ENCODE data around the gene RAD51B.
A peak's percentile ranks its signal among the peaks of the same experiment; 100 is the strongest.

The RAD51B gene

DNA sequence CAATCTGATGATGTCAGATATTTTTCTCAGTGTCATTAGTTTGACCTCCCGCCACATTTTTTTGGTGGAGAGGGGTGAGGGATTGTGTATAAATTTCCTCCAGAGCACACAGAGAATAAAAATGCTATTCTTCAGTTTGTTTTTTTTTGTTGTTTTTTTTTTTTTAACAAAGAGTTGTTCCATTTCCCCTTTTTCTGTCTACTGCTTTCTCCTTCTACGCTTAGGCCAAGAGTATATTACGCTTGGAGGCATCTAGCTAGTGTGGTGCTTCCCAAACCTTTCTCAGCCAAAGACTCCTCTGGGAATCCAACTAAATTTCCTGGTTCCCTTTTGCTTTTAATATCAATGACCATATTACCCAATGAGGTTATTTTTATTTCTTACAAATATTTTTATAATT is 507.7 kb downstream of the RAD51B start:
- Histone ChIP-seq H3K36me3 (ENCODE audit: control insufficient read depth, insufficient read depth, low read length) (no peaks in the 10 kb centered on the region), H3K27me3 (replicated peaks; ENCODE audit: control insufficient read depth, insufficient read depth, low read length) (no peaks in the 10 kb centered on the region), H3K4me3 (replicated peaks; ENCODE audit: low read depth, low read length) (no peak overlapping the region)
- TF ChIP-seq, protein P1, sequence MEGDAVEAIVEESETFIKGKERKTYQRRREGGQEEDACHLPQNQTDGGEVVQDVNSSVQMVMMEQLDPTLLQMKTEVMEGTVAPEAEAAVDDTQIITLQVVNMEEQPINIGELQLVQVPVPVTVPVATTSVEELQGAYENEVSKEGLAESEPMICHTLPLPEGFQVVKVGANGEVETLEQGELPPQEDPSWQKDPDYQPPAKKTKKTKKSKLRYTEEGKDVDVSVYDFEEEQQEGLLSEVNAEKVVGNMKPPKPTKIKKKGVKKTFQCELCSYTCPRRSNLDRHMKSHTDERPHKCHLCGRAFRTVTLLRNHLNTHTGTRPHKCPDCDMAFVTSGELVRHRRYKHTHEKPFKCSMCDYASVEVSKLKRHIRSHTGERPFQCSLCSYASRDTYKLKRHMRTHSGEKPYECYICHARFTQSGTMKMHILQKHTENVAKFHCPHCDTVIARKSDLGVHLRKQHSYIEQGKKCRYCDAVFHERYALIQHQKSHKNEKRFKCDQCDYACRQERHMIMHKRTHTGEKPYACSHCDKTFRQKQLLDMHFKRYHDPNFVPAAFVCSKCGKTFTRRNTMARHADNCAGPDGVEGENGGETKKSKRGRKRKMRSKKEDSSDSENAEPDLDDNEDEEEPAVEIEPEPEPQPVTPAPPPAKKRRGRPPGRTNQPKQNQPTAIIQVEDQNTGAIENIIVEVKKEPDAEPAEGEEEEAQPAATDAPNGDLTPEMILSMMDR (IDR thresholded peaks at IDR 0.05; ENCODE audit: insufficient read depth, low read length, poor library complexity, severe bottlenecking) = no peak
- DNase-seq (ENCODE audit: extremely low read depth, insufficient read length) = no peak

- H3K27me3 ChIP-seq (replicated peaks; ENCODE audit: control insufficient read depth, insufficient read depth, low read length) = no peaks in the 10 kb centered on the region
- peak; percentile 37 for DNase-seq (ENCODE audit: extremely low read depth, insufficient read length)
- TF ChIP-seq, protein P1 (IDR thresholded peaks at IDR 0.05; ENCODE audit: insufficient read depth, low read length, poor library complexity, severe bottlenecking) = no peak
- H3K4me3 ChIP-seq (replicated peaks; ENCODE audit: low read depth, low read length) = no peak overlapping the region
- no peaks in the 10 kb centered on the region for H3K36me3 ChIP-seq (ENCODE audit: control insufficient read depth, insufficient read depth, low read length)
Observed at GRCh38 chr14:68328509-68328908, 508.9 kb downstream of the RAD51B start.

- no peak overlapping the region for H3K4me3 ChIP-seq (replicated peaks; ENCODE audit: low read depth, low read length)
- TF ChIP-seq, protein P1 (IDR thresholded peaks at IDR 0.05; ENCODE audit: insufficient read depth, low read length, poor library complexity, severe bottlenecking) = no peak
- H3K36me3 ChIP-seq (ENCODE audit: control insufficient read depth, insufficient read depth, low read length) = no peaks in the 10 kb centered on the region
- DNase-seq (ENCODE audit: extremely low read depth, insufficient read length) = no peak
- H3K27me3 ChIP-seq (replicated peaks; ENCODE audit: control insufficient read depth, insufficient read depth, low read length) = no peaks in the 10 kb centered on the region
Observed at GRCh38 chr14:68331426-68331825, 511.8 kb downstream of the RAD51B start.

- no peaks in the 10 kb centered on the region for H3K36me3 ChIP-seq (ENCODE audit: control insufficient read depth, insufficient read depth, low read length)
- H3K27me3 ChIP-seq (replicated peaks; ENCODE audit: control insufficient read depth, insufficient read depth, low read length) = no peaks in the 10 kb centered on the region
- no peak for DNase-seq (ENCODE audit: extremely low read depth, insufficient read length)
- TF ChIP-seq, protein P1 (IDR thresholded peaks at IDR 0.05; ENCODE audit: insufficient read depth, low read length, poor library complexity, severe bottlenecking) = no peak
- H3K4me3 ChIP-seq (replicated peaks; ENCODE audit: low read depth, low read length) = no peak overlapping the region
Observed at GRCh38 chr14:68331991-68332390, 512.4 kb downstream of the RAD51B start.

DNA sequence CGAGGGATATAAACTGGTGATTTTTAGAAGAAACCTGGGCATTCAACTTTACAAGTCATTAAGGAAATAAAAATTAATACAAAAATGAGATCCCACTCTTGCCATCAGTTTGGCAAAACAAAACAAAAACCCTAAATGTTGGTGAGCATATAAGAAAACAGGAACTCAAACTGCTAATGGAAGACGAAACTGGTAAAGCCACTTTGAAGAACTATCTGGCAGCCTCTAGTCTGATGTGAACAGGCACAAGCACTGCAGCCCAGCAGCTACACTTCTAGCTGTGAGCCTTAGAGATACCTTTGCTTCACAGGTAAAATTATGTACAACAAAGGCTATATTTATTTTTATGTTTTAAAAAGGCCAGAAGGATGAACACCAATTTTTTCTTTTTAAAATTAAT is 513.7 kb downstream of the RAD51B start:
- Histone ChIP-seq H3K36me3 (ENCODE audit: control insufficient read depth, insufficient read depth, low read length) (no peaks in the 10 kb centered on the region), H3K4me3 (replicated peaks; ENCODE audit: low read depth, low read length) (no peak overlapping the region), H3K27me3 (replicated peaks; ENCODE audit: control insufficient read depth, insufficient read depth, low read length) (no peaks in the 10 kb centered on the region)
- no peak for DNase-seq (ENCODE audit: extremely low read depth, insufficient read length)
- TF ChIP-seq, protein P1 (IDR thresholded peaks at IDR 0.05; ENCODE audit: insufficient read depth, low read length, poor library complexity, severe bottlenecking) = no peak

DNA sequence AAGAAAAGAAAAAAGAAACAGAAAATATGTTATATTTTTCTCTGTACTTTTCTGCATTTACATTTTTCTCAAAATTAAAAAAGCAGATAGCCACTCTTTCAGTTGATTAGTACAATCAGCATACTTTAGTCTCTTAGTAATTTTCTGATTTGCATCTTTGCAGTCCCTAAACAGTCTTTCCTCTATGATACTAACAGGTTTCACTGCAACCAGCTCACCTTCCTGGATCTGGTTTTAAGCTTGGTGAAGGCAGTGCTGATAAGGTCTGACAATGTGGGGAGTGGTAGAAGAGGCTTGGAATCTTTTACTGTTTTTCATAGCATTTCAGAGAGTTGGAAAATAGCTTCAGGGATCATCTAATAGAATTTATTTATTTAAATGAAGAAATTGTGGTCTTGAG is 515.7 kb downstream of the RAD51B start:
- H3K36me3 ChIP-seq (ENCODE audit: control insufficient read depth, insufficient read depth, low read length) = no peaks in the 10 kb centered on the region
- no peaks in the 10 kb centered on the region for H3K27me3 ChIP-seq (replicated peaks; ENCODE audit: control insufficient read depth, insufficient read depth, low read length)
- H3K4me3 ChIP-seq (replicated peaks; ENCODE audit: low read depth, low read length) = no peak overlapping the region
- TF ChIP-seq, protein P1 (IDR thresholded peaks at IDR 0.05; ENCODE audit: insufficient read depth, low read length, poor library complexity, severe bottlenecking) = no peak
- DNase-seq (ENCODE audit: extremely low read depth, insufficient read length) = no peak
